ENCODE measurements around the gene OR9I1.

OR9I1 gene, protein sequence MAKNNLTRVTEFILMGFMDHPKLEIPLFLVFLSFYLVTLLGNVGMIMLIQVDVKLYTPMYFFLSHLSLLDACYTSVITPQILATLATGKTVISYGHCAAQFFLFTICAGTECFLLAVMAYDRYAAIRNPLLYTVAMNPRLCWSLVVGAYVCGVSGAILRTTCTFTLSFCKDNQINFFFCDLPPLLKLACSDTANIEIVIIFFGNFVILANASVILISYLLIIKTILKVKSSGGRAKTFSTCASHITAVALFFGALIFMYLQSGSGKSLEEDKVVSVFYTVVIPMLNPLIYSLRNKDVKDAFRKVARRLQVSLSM

DNA sequence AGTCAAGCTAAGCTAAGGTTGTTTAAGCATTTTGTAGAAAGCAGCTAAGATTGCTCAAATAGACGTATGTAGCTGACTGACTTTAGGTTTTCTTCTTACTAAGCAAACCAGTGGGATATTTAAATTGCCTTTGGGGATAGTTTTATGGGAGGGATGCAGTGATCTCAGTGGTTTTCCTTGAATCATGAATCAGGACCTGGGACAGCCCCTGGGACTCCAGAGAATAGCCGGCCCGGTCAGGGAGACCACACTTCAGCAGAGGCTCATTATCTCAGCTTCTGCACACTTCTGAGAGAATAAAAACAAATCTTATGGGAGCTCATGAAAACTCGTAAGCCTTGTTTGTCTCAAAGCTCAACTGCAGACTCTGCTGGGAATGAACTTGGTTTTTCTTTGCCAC is at the start of gene OR9I1:
OR9I1 (minus strand) TSS at position 62 of the 400 bp plus-strand sequence. CDS start 6,086 bp downstream, outside the sequence.
- no peak for DNase-seq

DNA sequence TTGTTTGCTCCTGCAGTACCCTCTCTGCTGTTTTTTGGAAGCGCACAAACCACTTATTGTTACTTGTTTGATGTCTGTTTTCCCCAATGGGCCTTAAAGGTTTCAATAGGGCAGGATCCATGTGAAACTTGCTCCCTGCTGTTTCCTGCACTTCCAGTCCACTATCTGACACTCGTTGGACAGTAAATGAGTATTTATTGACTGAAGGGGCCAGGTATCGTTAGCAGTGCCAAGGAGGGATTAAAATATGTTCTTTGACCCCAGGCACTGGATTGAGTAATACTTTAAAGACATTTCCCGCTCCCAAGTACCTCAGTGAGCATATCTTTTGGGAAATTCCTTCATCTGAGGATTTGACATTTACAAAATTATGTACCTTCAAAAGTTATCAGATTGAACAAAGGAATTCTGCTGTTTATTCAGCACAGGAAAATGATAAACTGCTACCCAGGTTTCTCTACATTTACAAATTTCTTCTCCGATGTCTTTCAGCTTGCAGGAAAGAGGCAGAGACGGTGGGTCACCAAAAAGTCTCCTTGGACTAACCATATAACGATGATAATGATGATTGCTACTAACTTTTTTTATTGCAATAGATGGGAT is 40.3 kb upstream of the OR9I1 start:
- DNase-seq = no peak

DNA sequence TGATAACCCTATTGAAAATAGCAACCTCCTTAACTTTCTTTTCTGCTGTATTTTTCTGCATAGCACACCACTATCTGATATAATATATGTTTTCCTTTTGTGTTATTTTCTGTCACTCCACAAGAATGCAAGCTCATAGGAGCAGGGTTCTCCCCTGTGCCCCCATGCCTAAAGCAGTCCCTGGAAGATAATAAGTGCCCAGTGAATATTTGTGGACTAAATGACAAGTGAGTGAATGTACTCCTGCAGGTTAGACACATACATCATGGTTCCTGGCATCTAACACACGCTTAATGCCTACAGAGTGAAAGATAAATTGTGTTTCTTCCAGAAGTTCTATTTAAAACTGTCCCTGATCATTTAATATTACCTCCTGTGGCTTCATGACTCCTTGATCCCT is 39.7 kb upstream of the OR9I1 start:
- no peak for DNase-seq

DNA sequence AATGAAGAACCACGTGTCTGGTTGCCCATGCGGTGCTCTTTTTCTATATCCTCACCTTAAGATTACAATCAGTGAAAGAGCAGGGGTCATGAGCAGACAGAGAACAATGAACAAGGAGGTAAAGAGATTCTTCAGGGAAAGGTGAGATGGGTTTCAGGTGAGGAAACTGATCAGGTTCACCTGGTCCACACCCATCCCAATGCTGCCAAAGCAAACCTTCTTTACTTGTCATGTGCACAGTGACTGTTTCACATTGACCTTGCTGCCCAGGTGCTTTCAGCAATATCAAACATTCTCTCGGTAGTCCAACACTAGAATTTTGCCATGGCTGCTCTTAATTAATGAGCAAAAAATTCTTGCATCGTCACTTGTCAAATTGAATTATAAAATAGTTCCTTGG is 39.1 kb upstream of the OR9I1 start:
- no peak for DNase-seq

DNA sequence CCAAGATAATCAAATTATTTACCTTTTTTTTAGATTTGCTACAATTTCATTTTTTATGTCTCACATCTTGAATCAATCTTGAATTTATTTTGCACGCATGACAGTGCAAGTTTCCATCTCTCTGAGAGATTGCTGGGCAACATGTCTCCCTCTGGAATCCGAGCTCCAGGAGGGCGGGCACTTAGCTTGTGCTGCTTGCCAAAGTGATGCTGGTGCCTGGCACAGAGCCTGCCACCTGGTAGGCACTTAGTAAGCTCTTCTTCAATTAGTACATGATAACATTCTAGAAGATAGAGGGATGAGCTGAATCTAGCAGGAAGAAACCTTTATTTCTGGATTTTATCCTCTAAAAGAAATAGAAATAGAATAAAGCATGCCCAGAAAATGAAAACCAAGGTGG is 27.5 kb upstream of the OR9I1 start:
- no peak for DNase-seq

DNA sequence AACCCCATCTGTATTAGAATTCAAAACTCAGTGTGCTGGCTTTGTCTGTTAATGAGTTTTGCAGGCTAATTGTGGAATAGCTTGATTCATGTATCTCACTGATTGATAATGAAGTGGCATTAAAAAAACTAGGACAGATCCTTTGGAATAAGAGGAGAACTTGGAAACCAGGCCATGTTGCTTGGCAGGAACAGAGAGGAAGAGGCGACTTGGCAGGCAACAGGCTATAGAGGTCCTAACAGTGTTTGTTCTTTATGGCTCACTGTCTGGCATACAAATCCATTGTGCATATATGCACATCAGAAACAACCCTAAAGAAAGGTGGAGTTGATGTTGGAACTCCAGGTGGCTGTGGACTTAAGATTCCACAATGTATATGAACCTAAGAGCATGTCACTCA is 17.4 kb upstream of the OR9I1 start:
- DNase-seq = no peak

DNA sequence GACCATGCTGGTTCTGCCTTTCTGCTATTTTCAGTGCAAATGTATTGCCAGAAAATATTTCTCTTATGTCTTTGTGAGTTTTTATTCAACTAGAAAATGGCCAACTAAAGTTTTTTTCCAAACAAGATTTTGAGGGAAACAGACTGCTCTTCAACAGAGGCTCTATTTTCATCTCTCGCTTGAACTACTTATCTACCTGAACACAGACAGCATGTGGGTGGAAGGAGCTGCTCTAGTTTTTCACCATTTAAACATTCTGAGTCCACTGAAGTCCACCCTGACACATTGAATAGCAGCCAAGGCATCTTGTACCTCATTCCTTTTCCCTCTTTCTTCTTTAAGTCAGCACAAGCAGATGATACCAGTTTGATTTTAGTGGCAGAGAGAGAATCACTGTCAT is 9.8 kb upstream of the OR9I1 start:
- DNase-seq = no peak

DNA sequence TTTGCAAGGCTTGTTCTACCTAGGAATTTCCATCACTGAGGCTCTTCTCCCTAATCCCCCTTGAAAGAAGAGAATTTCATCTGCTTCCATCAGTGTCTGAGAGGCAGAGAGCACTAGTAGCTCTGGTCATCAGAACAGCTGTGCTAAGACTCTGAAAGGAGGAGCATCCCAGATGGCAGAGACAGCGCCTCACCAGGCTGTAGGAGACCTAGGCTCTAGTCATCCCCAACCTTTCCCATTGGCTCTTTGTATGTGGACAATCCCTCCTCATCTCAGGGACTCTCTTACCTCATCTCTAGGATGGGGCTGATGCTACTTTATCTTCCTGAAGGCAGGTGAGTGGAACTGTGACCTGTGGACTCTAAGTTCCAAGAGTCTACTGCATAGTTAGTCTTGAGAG is 8.8 kb upstream of the OR9I1 start:
- DNase-seq = no peak

DNA sequence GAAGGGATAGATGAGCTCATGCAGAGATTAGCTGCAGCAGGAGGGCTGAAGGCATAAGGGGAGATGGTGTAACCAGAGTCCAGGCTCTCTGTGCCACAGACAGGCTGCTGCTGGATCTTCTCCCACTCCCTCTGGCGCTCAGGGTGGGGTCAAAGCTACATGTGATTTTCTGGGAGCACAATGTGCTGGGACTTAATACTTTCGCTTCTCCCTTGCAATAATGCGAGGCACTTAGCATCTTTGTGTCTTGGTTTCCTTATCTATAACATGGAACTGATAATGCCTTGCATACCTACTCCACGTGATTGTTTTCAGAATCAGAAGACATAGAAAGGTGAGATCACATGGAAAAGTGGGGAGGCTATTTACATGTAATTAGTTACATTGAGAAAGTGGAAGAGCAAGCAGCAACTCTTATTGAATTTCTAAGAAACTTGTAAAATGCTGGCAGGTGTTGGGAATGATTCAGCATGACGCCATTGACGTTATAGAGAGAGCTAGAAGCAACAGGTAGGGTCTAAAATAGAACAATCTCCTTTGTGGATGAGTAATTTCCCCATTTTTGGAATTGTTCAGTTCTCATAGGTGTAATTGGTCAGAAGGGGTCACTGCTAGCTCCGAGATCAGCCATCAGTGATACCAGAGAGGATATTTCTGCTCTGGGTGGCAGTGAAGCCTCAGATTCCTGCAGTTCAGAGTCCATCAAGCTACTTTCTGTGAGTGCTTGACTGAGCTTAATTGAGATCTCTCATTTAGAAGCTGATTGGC is 8.2 kb upstream of the OR9I1 start:
- DNase-seq = no peak

DNA sequence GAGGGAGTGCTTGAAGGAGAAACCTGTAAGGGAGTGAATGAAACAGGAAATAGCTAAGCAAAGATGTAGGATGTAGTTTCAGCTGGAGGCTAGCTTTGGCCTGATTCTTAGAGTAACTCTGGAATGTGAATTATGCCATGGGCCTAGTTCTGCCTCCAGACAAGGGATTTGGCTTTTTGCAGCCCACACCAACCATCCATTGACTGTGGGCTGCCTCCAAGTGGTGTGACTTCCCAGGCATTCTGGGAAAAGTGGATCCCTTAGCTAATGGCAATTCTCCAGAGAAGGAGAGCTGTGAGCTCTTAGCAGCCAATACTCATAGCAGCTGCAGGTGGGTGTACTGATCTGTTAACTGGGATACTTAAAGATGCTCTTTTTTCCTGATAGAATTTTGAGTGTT is 2.0 kb upstream of the OR9I1 start:
- no peak for DNase-seq

DNA sequence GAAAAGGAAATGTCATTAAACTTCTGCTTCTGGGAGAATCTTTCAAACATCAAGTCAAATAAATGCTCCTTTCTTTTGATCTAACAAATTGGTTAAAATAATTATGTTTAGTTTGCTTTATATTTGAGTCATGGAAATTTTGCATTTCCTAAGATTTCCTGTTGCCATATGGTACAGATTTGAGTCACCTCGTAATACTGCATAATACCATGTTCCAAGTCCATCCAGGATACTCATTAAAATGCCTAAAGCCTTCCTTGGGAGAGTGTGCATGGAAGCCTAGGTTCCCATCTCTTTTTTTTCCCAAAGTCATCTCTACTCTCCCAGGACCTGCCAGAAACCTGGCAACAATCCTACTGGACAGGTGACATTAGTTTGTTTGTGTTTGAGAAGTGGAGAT is 4.2 kb downstream of the OR9I1 start:
- DNase-seq = no peak

DNA sequence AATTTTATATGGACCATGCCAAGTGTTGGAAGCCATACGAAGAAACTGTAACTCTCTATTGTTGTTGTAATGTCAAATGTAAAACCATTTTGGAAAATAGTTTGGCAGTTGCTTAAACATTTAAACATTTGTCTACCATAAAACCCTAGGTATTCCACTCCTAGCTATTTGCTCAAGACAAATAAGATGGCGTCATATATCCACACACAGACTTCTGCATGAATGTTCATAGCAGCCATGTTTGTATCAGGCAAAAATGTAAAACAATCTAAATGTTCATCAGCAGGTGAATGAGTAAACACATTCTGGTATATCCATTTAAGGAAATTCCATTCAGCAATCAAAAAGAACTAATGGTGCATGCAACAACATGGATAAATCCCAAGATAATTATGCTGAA is 27.9 kb downstream of the OR9I1 start:
- DNase-seq = no peak

DNA sequence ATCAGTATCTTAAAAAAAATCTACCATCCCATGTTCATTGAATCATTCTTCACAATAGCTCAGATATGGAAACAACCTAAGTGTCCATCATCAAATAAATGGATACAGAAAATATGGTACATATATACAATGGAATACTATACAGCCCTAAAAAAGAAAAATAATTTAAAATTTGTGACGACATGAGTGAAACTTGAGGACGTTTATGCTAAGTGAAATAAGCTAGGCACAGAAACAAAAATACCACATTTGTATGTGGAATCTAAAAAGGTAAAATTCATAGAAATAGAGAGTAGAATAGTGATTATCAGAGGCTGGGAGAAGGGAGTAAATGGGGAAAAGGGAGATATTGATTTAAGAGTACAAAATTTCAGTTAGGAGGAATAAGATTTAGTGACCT is 38.8 kb downstream of the OR9I1 start:
- no peak for DNase-seq

DNA sequence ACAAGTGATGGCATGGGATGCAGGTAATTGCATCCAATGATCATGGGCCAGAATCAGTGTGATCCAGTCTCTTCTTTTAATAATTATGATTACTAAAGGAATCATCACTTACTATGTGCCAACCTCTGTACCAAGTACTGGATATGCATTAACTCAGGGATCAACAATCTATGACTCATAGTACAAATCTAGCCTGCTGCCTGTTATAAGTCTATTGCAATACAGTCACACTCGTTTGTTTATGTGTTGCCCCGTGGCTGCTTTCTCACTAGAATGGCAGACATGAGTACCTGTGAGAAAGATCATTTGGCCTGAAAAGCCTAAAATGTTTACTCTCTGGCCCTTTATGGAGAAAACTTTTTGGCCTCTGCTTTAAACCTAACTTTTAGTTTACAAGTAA is 49.5 kb downstream of the OR9I1 start:
- no peak for DNase-seq

DNA sequence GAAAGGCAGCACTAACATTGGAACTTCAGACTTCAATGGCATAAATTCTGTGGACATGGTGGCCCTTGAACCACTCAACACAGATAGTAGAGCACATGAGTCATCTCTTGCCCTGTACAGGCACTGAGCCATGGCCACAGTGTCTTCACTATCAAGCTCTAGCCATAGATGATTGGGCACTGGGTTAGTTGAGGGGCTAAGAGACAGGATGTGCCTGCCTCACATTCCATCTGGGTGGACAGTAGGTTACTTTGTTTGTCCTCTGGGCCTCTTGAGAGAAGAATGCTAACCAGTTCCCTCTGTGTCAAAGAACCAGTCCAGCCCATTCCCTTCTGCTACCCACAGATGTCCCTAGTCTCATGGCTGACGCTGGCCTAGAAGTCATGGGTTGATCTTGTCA is 54.7 kb downstream of the OR9I1 start:
- no peak for DNase-seq

DNA sequence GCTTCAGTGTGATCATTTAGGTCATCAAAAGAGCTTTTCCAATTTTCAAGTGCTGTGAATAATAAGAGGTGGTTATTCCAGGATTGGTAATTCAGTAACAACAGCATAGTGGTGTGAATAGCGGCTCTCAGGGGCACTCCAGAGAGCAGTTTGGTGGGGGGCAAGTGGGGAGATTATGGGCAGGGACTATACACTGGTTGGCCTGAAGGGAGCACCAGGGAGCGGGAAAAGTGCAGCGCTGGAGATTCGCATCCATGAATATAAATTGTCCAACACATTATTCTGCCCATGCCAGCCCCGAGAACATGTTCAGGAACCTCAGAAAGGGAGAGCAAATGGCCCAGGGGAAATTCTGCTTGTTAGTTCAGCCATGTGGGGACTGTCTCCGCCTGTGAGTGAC is 56.7 kb downstream of the OR9I1 start:
- DNase-seq = no peak

DNA sequence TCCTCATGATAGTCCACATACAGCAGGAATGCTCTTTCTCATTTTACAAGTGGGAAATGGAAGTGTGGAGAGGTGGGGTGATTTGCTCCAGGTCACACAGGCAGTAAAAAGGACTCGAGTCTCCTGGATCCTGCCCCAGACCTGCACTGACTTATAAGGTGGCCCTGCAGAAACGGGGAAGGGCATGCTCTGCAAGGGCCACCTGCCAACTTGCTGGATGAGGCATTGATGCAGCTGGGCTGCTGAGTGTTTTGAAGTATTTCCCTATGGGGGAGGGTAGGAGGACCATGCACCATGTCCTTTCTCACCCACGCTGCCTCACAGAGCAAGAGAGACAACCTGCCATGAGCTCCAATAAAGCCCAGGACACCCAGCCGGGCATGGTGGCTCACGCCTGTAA is 57.6 kb downstream of the OR9I1 start:
- DNase-seq = no peak
